Endothelial cell of umbilical vein (primary cell): ENCODE results near the gene TNKS1BP1. TPM values are rescaled to one million over a fixed set of nuclear protein-coding genes. Genes with fewer than 3 reads are reported as not detected.

Experiments
- BruUV-seq: library from RNA; stranded (reverse); fragments of 400-500 nt; replicated peaks from 2 replicates; lab custom pipeline; 2021; lab: Mats Ljungman, UMichigan
- CTCF ChIA-PET: fragments of 300-600, 350-600 bp; sonication (Branson Sonifier 250); formaldehyde crosslinking; loops from one replicate; lab custom pipeline; 2021; ENCODE audit warnings: antibody characterized with exemption, inconsistent platforms; lab: Charles Lee
- POLR2A ChIA-PET: fragments of 300-600, 350-600 bp; sonication (Branson Sonifier 250); formaldehyde crosslinking; loops from one replicate; lab custom pipeline; 2021; ENCODE audit warnings: antibody characterized with exemption, inconsistent platforms; lab: Charles Lee
- DNase-seq: peaks from one replicate; pipeline ENCODE4 v3.0.0-alpha.2; 2011; ENCODE audit warnings: low read depth, low spot score
- FAIRE-seq: peaks from 2 replicates; lab custom pipeline; 2011; peaks lifted over from hg19 to GRCh38; lab: Jason Lieb, UNC
- H2AFZ ChIP-seq: 2 replicates; pipeline ENCODE4 v1.6.0; 2012; ENCODE audit warnings: low read depth, low read length, control low read depth, inconsistent platforms
- H3K27ac ChIP-seq: 2 replicates; pipeline ENCODE4 v1.5.1; 2011; ENCODE audit warnings: low read depth, mild to moderate bottlenecking, control low read depth, low read length, moderate library complexity; ENCODE audit not compliant: insufficient read depth
- H3K27me3 ChIP-seq, 2 experiments: 2 replicates each; pipeline versions ENCODE4 v1.6.0 to v1.6.1; 2011; ENCODE audit warnings: low read length in 2 of 2, mixed read lengths in 1 of 2; ENCODE audit not compliant: control insufficient read depth in 2 of 2, insufficient read depth in 2 of 2
- H3K36me3 ChIP-seq, 2 experiments: 2 replicates in 1 of 2; 3 replicates in 1 of 2; pipeline ENCODE4 v1.5.1; 2011; ENCODE audit warnings: low read length in 2 of 2, mild to moderate bottlenecking in 1 of 2, moderate library complexity in 1 of 2; ENCODE audit not compliant: control insufficient read depth in 2 of 2, insufficient read depth in 2 of 2; ENCODE audit errors: extremely low read depth in 1 of 2
- H3K4me1 ChIP-seq: 3 replicates; pipeline ENCODE4 v1.5.1; 2011; ENCODE audit warnings: mild to moderate bottlenecking, low read length; ENCODE audit not compliant: control insufficient read depth, insufficient read depth; ENCODE audit errors: extremely low read depth
- H3K4me2 ChIP-seq: 2 replicates; pipeline ENCODE4 v1.6.1; 2011; ENCODE audit warnings: low read length, control low read depth, mixed read lengths; ENCODE audit not compliant: insufficient read depth
- H3K4me3 ChIP-seq, 3 experiments: fragments of 200-600 bp in 1 of 3; sonication (generic), shearing (Covaris generic) in 1 of 3; replicated peaks in 1 of 3; 2 replicates each; pipeline ENCODE4 v1.5.1; 2011 to 2016; ENCODE audit warnings: control low read depth in 3 of 3, low read length in 3 of 3, mild to moderate bottlenecking in 2 of 3, inconsistent platforms in 1 of 3, low read depth in 1 of 3, moderate library complexity in 1 of 3; ENCODE audit not compliant: insufficient read depth in 1 of 3
- H3K79me2 ChIP-seq: 2 replicates; pipeline ENCODE4 v1.6.0; 2012; ENCODE audit warnings: low read length, inconsistent platforms; ENCODE audit not compliant: control insufficient read depth, insufficient read depth
- H3K9ac ChIP-seq: replicated peaks from 2 replicates; pipeline ENCODE3; 2011; ENCODE audit warnings: low read length, control low read depth; ENCODE audit not compliant: insufficient read depth; ENCODE audit errors: extremely low read depth
- H3K9me1 ChIP-seq: replicated peaks from 3 replicates; pipeline ENCODE4 v1.6.0; 2011; ENCODE audit warnings: mild to moderate bottlenecking, low read length; ENCODE audit not compliant: control insufficient read depth, insufficient read depth; ENCODE audit errors: extremely low read depth
- H3K9me3 ChIP-seq: replicated peaks from 2 replicates; pipeline ENCODE4 v1.5.1; 2012; ENCODE audit warnings: low read length, inconsistent platforms; ENCODE audit not compliant: control insufficient read depth, insufficient read depth
- H4K20me1 ChIP-seq: replicated peaks from 2 replicates; pipeline ENCODE3; 2011; ENCODE audit warnings: mild to moderate bottlenecking, low read length; ENCODE audit not compliant: control insufficient read depth, insufficient read depth; ENCODE audit errors: extremely low read depth
- CTCF ChIP-seq, 2 donors: IDR thresholded peaks; 1 replicate in 1 of 2; 2 replicates in 1 of 2; pipeline ENCODE4 v1.5.1; 2011; ENCODE audit warnings: low read length in 2 of 2, mild to moderate bottlenecking in 2 of 2, moderate library complexity in 2 of 2, control low read depth in 1 of 2, inconsistent platforms in 1 of 2, low read depth in 1 of 2; ENCODE audit not compliant: insufficient read depth in 1 of 2; ENCODE audit errors: extremely low read depth in 1 of 2
- EZH2 ChIP-seq: IDR thresholded peaks from 2 replicates; pipeline ENCODE4 v1.6.1; 2012; ENCODE audit warnings: borderline replicate concordance, low read depth, mild to moderate bottlenecking, moderate library complexity, low read length, inconsistent platforms; ENCODE audit not compliant: severe bottlenecking
- FOS ChIP-seq: IDR thresholded peaks from 2 replicates; pipeline ENCODE4 v1.6.1; 2011; ENCODE audit warnings: mild to moderate bottlenecking, low read length, moderate library complexity, borderline replicate concordance; ENCODE audit not compliant: insufficient read depth
- GATA2 ChIP-seq: IDR thresholded peaks from 2 replicates; pipeline ENCODE4 v1.7.0; 2011; ENCODE audit warnings: low read depth, mild to moderate bottlenecking, moderate library complexity, mixed read lengths, low read length; ENCODE audit not compliant: insufficient read length, insufficient read depth
- JUN ChIP-seq: IDR thresholded peaks from 2 replicates; pipeline ENCODE4 v1.6.1; 2011; ENCODE audit warnings: borderline replicate concordance, low read depth; ENCODE audit not compliant: insufficient read length, insufficient read depth
- MAX ChIP-seq: IDR thresholded peaks from 2 replicates; pipeline ENCODE4 v1.6.1; 2011; ENCODE audit not compliant: insufficient read depth, insufficient read length
- MYC ChIP-seq: IDR thresholded peaks from one replicate; pipeline ENCODE4 v1.6.1; 2011; ENCODE audit warnings: mild to moderate bottlenecking, low read depth, low read length
- POLR2A ChIP-seq: IDR thresholded peaks from 2 replicates; pipeline ENCODE4 v1.6.1; 2012; ENCODE audit warnings: low read depth, mild to moderate bottlenecking, control low read depth, low read length
- POLR2AphosphoS5 ChIP-seq: IDR thresholded peaks from 2 replicates; pipeline ENCODE4 v1.6.1; 2012; ENCODE audit warnings: low read depth, mild to moderate bottlenecking, control low read depth, low read length, moderate library complexity; ENCODE audit not compliant: insufficient read depth
- dilution Hi-C: fragments of 300-500 bp; cut with MboI; formaldehyde crosslinking; loops from one replicate; pipeline ENCODE4 v1.15.0; 2019; ENCODE audit warnings: low sequenced_read_pairs; ENCODE audit not compliant: extremely low pct_ligation_motif_present
- intact Hi-C: fragments of 100-400 bp; cut with micrococcal nuclease; formaldehyde crosslinking; loops from one replicate; pipeline ENCODE4 v1.10.0; 2022
- polyA plus RNA-seq, 4 experiments: library from polyadenylated mRNA; depleted of rRNA in 3 of 4; stranded (reverse) in 3 of 4; unstranded in 1 of 4; fragments of >200 nt; gene quantifications; 2 replicates each; pipeline versions ENCODE4 v1.2.1 to v1.2.3, GENCODE V29; 2011 to 2012; ENCODE audit warnings: missing spikeins in 1 of 4
- total RNA-seq: library from RNA; stranded (reverse); gene quantifications from 2 replicates; pipeline ENCODE4 v1.2.3, GENCODE V29; 2021

TNKS1BP1 gene
- total and polyA plus RNA-seq, 2 donors (not counting 3 experiments of a cell fraction or from before 2014, with no cell fraction given), result 54.6 to 111 TPM

- dilution Hi-C loops (no loop called here), intact Hi-C loops (loop anchor here (2.0 kb wide), 1 partner anchor 37 kb away; the partner anchor contains the start of gene TNKS1BP1)
- Histone ChIP-seq H3K9me3 (no peaks in the 10 kb centered on the region), H3K36me3 (no peaks in the 10 kb centered on the region), H3K4me1 (peaks cover 24% of the 10 kb centered on the region), H3K27ac (no peak overlapping the region), H3K4me2 (no peak overlapping the region), H3K27me3 (no peaks in the 10 kb centered on the region), H3K9me1 (no peaks in the 10 kb centered on the region), H3K9ac (no peak overlapping the region), H2AFZ (no peak overlapping the region), H4K20me1 (no peaks in the 10 kb centered on the region), H3K4me3 (no peak overlapping the region), H3K79me2 (no peaks in the 10 kb centered on the region)
- no peak for TF ChIP-seq EZH2
- no peak for TF ChIP-seq CTCF (IDR thresholded peaks at IDR 0.05; ENCODE audit: extremely low read depth in 1 of 2, insufficient read depth in 1 of 2, low read depth in 1 of 2, low read length in 2 of 2)
- no peak for TF ChIP-seq POLR2A
- TF ChIP-seq MAX, result no peak
- TF ChIP-seq MYC, result no peak
- no peak for TF ChIP-seq JUN
- TF ChIP-seq GATA2, result no peak
- no peak for TF ChIP-seq POLR2AphosphoS5
- TF ChIP-seq FOS, result no peak
- ChIA-PET POLR2A (no interaction called here), CTCF (interaction anchor here (0.8 to 2.3 kb wide), 4 partner anchors 9 to 239 kb away, joined by 3 to 16 read pairs (median 6); no protein-coding TSS in a partner anchor)
- FAIRE-seq (no peak), DNase-seq (no peak)
- no TSS peak for BruUV-seq
These were observed 36.9 kb downstream of the TNKS1BP1 start for GRCh38 chr11:57287884-57288283.
